Vagina (tissue), 2 donors: ENCODE measurements around the gene TNNI3. TPM values are rescaled to one million over a fixed set of nuclear protein-coding genes. Genes with fewer than 3 reads are reported as not detected.

Source experiments
- DNase-seq, 2 donors: peaks; one replicate each; pipeline ENCODE4 v3.0.0-alpha.2; 2017; ENCODE audit errors: extremely low spot score in 2 of 2
- H3K27ac ChIP-seq: fragments of 200-600 bp; sonication (generic); one replicate; pipeline ENCODE4 v1.5.1; 2019
- H3K27me3 ChIP-seq: fragments of 200-600 bp; sonication (generic); one replicate; pipeline ENCODE4 v1.5.1; 2019
- H3K36me3 ChIP-seq, 2 donors: fragments of 200-600 bp; sonication (generic); one replicate each; pipeline ENCODE4 v1.5.1; 2017 to 2019
- H3K4me1 ChIP-seq: fragments of 200-600 bp; sonication (generic); one replicate; pipeline ENCODE4 v1.5.1; 2019
- H3K4me3 ChIP-seq, 2 donors: fragments of 200-600 bp; sonication (generic); 1 replicate in 1 of 2; 2 replicates in 1 of 2; pipeline ENCODE4 v1.5.1; 2016 to 2019
- H3K9me3 ChIP-seq: fragments of 200-600 bp; sonication (generic); one replicate; pipeline ENCODE4 v1.5.1; 2019
- POLR2A ChIP-seq, 2 donors: fragments of 450-650 bp; IDR thresholded peaks; one replicate each; pipeline ENCODE4 v1.6.1; 2017; ENCODE audit warnings: antibody characterized with exemption in 2 of 2, mild to moderate bottlenecking in 2 of 2, moderate library complexity in 2 of 2
- POLR2AphosphoS5 ChIP-seq, 2 donors: sonication (generic); formaldehyde crosslinking; IDR thresholded peaks; one replicate each; pipeline ENCODE4 v1.9.0; 2017; ENCODE audit warnings: antibody characterized with exemption in 2 of 2, mild to moderate bottlenecking in 2 of 2, low read depth in 1 of 2; ENCODE audit not compliant: insufficient read depth in 1 of 2
- intact Hi-C: fragments of 100-400 bp; cut with DNase I; formaldehyde crosslinking; loops from one replicate; pipeline ENCODE4 v1.15.1; 2023
- total RNA-seq: library from RNA; depleted of rRNA; stranded (reverse); fragments of >200 nt; gene quantifications from one replicate; pipeline ENCODE4 v1.2.3, GENCODE V29; 2016
- TF ChIP-seq, protein P1 (sequence below), 3 experiments: fragments of 450-650 bp in 2 of 3; fragments of 200-600 bp in 1 of 3; sonication (generic) in 1 of 3; IDR thresholded peaks; one replicate each; pipeline ENCODE4 v1.5.1; 2017 to 2019; ENCODE audit warnings: antibody characterized with exemption in 3 of 3, mild to moderate bottlenecking in 2 of 3, moderate library complexity in 2 of 3

Gene TNNI3
- total RNA-seq, 1 donor from 2014 or later = not detected

GRCh38 chr19:55136399-55137102 lies 21.0 kb downstream of the TNNI3 start:
- no peaks in the 10 kb centered on the region for H3K4me1 ChIP-seq
- H3K27me3 ChIP-seq = no peaks in the 10 kb centered on the region
- H3K27ac ChIP-seq = no peak overlapping the region
- H3K9me3 ChIP-seq = no peaks in the 10 kb centered on the region
- no peak for DNase-seq
- H3K36me3 ChIP-seq = no peaks in the 10 kb centered on the region
- no peak for TF ChIP-seq POLR2AphosphoS5 (IDR thresholded peaks at IDR 0.05; ENCODE audit: insufficient read depth in 1 of 2, low read depth in 1 of 2)
- no peak for TF ChIP-seq POLR2A (IDR thresholded peaks at IDR 0.05)
- TF ChIP-seq, protein P1, sequence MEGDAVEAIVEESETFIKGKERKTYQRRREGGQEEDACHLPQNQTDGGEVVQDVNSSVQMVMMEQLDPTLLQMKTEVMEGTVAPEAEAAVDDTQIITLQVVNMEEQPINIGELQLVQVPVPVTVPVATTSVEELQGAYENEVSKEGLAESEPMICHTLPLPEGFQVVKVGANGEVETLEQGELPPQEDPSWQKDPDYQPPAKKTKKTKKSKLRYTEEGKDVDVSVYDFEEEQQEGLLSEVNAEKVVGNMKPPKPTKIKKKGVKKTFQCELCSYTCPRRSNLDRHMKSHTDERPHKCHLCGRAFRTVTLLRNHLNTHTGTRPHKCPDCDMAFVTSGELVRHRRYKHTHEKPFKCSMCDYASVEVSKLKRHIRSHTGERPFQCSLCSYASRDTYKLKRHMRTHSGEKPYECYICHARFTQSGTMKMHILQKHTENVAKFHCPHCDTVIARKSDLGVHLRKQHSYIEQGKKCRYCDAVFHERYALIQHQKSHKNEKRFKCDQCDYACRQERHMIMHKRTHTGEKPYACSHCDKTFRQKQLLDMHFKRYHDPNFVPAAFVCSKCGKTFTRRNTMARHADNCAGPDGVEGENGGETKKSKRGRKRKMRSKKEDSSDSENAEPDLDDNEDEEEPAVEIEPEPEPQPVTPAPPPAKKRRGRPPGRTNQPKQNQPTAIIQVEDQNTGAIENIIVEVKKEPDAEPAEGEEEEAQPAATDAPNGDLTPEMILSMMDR (IDR thresholded peaks at IDR 0.05) = no peak
- no peak overlapping the region for H3K4me3 ChIP-seq
- intact Hi-C loops = no loop called here

- Histone ChIP-seq H3K4me3 (no peak overlapping the region), H3K36me3 (no peaks in the 10 kb centered on the region), H3K27ac (no peak overlapping the region), H3K9me3 (no peaks in the 10 kb centered on the region), H3K4me1 (no peaks in the 10 kb centered on the region), H3K27me3 (no peaks in the 10 kb centered on the region)
- DNase-seq = no peak
- intact Hi-C loops = no loop called here
- TF ChIP-seq POLR2AphosphoS5 (IDR thresholded peaks at IDR 0.05; ENCODE audit: insufficient read depth in 1 of 2, low read depth in 1 of 2) (no peak), POLR2A (IDR thresholded peaks at IDR 0.05) (no peak)
- TF ChIP-seq, protein P1 (IDR thresholded peaks at IDR 0.05) = no peak
Observed at GRCh38 chr19:55134736-55135135, 22.8 kb downstream of the TNNI3 start.

GRCh38 chr19:55133639-55134444 lies 23.7 kb downstream of the TNNI3 start:
- intact Hi-C loops = no loop called here
- Histone ChIP-seq H3K27ac (no peak overlapping the region), H3K4me1 (no peaks in the 10 kb centered on the region), H3K4me3 (no peak overlapping the region), H3K27me3 (no peaks in the 10 kb centered on the region), H3K36me3 (no peaks in the 10 kb centered on the region), H3K9me3 (no peaks in the 10 kb centered on the region)
- TF ChIP-seq, protein P1 (IDR thresholded peaks at IDR 0.05) = no peak
- no peak for TF ChIP-seq POLR2A (IDR thresholded peaks at IDR 0.05)
- no peak for DNase-seq

- DNase-seq = no peak
- H3K36me3 ChIP-seq = no peaks in the 10 kb centered on the region
- H3K4me3 ChIP-seq = no peak overlapping the region
- intact Hi-C loops = no loop called here
- H3K4me1 ChIP-seq = no peaks in the 10 kb centered on the region
- no peaks in the 10 kb centered on the region for H3K27me3 ChIP-seq
- no peak for TF ChIP-seq POLR2A (IDR thresholded peaks at IDR 0.05)
- no peak for TF ChIP-seq POLR2AphosphoS5 (IDR thresholded peaks at IDR 0.05; ENCODE audit: insufficient read depth in 1 of 2, low read depth in 1 of 2)
- TF ChIP-seq, protein P1 (IDR thresholded peaks at IDR 0.05) = no peak
- H3K27ac ChIP-seq = no peak overlapping the region
- H3K9me3 ChIP-seq = no peaks in the 10 kb centered on the region
Observed at GRCh38 chr19:55132453-55133129, 24.9 kb downstream of the TNNI3 start.
